Measurements from ENCODE around the gene NTNG2. TPM values are rescaled to one million over a fixed set of nuclear protein-coding genes. Genes with fewer than 3 reads are reported as not detected.

Gene NTNG2
- total RNA-seq, 3 donors from 2014 or later: under 0.01 to 1.9 (median 0.29) TPM

DNA sequence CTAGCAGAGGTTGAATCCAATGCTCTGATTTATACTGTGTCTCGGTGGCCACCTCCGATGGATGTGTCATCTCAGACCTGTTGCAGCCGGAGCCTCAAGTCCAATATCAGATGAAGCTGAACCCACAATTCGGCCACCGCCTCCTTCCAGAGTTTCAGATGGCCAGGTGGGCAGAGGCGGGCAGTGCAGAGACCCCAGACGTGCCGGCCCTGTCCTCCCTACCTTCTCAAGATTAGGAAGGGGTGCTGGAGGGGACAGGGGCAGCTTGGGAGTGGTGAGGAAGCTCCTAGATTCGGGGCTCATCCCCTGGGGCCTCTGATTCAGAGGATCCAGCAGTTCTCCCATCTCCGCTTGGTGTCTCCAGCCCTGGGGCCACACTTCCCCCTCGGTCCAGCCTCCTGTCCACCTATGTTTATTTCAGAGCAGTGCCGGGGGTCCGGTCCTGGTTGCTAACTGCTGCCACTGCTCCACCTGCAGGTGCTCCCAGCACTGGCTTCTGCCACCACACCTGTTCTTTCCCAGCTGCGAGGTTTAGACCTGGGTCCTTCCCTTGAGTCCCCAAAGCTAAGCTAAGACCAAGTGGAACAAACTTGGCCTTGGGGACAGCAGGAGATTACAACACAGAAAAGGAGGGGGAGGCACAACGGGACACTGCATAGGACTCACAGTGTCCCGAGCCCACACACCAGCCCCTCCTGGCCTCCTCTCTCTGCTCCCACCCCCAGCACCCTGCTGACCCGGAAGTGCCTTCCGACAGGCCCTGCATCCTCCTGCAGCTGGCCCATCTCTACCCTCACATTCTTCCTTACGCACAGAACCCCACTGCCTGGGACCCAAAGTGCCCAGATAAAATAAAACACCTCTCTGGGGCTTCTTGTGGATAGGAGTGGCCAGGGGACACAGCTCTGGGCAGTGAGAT, 81.6 kb downstream of the NTNG2 start:
- DNase-seq (ENCODE audit: low spot score in 2 of 2): no peak
- intact Hi-C loops (cut with DNase I; ENCODE audit: low total_unique reads): no loop called here
- peak overlapping the region in 1 of 3 donors; percentile 68 for H3K4me3 ChIP-seq

GRCh38 chr9:132244582-132245455, 83.0 kb downstream of the NTNG2 start:
- no peak for DNase-seq (ENCODE audit: low spot score in 2 of 2)
- Histone ChIP-seq H3K36me3 (no peaks in the 10 kb centered on the region), H3K27ac (no peak overlapping the region), H3K27me3 (peaks cover 0 to 19% of the 10 kb centered on the region in 2 donors), H3K9me3 (no peaks in the 10 kb centered on the region), H3K4me3 (no peak overlapping the region), H3K4me1 (no peaks in the 10 kb centered on the region)
- intact Hi-C loops (cut with DNase I; ENCODE audit: low total_unique reads): no loop called here
- TF ChIP-seq POLR2A (IDR thresholded peaks at IDR 0.05) (no peak), POLR2AphosphoS5 (IDR thresholded peaks at IDR 0.05) (no peak), CTCF (IDR thresholded peaks at IDR 0.05) (no peak)

More for the DNA sequence above, 81.6 kb downstream of the NTNG2 start:
- Histone ChIP-seq H3K27ac (no peak overlapping the region), H3K27me3 (peaks cover 0 to 13% of the 10 kb centered on the region in 2 donors), H3K9me3 (no peaks in the 10 kb centered on the region), H3K4me1 (no peaks in the 10 kb centered on the region), H3K36me3 (no peaks in the 10 kb centered on the region)
- TF ChIP-seq POLR2A (IDR thresholded peaks at IDR 0.05): no peak
- TF ChIP-seq CTCF (IDR thresholded peaks at IDR 0.05): no peak
- no peak for TF ChIP-seq POLR2AphosphoS5 (IDR thresholded peaks at IDR 0.05)

DNA sequence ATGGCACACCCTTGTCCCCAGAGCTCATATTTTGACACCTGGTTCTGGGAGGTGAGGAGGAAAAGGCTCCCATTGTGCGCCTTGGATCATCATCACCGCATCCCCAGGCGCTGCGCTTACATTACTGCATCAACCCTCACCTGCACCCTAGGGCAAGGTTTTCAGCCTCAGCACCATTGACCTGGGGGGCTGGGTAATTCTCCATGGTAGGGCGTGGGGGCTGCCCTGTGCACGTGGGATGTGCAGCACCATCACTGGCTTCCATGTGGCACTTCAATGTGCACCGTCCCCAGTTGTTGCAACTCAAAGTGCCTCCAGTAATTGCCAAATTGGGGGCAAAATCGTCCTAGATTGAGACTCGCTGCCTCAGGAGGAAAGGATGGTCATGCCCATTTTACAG, 83.6 kb downstream of the NTNG2 start:
- Histone ChIP-seq H3K36me3 (no peaks in the 10 kb centered on the region), H3K4me3 (no peak overlapping the region), H3K9me3 (no peaks in the 10 kb centered on the region), H3K27ac (no peak overlapping the region), H3K27me3 (peaks cover 0 to 19% of the 10 kb centered on the region in 2 donors), H3K4me1 (no peaks in the 10 kb centered on the region)
- intact Hi-C loops (cut with DNase I; ENCODE audit: low total_unique reads): no loop called here
- TF ChIP-seq CTCF (IDR thresholded peaks at IDR 0.05) (no peak), POLR2A (IDR thresholded peaks at IDR 0.05) (no peak), POLR2AphosphoS5 (IDR thresholded peaks at IDR 0.05) (no peak)
- DNase-seq (ENCODE audit: low spot score in 2 of 2): no peak

DNA sequence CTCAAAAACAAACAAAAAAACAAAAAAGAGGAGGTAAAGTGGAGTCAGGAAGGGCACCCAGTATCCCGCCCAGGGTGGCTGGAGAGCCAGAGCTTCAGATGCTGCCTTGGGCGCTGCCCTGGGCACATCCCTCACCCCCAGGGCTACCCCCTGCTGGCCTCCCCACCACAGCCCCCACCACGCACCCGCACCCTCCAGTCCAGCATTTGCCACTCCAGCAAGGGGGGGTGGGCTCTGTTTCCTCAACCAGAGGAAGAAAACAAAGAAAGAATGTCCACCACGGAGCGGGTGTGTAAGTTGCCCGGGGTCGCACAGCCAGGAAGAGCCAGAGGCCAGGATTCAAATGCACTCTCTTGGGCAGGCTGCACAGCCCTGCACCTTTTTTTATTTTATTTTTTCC, 86.1 kb downstream of the NTNG2 start:
- no peaks in the 10 kb centered on the region for H3K4me1 ChIP-seq
- intact Hi-C loops (cut with DNase I; ENCODE audit: low total_unique reads): loop anchor here (2.0 kb wide), 1 partner anchor 49 kb away; no protein-coding TSS in a partner anchor

More for the DNA sequence above, 86.1 kb downstream of the NTNG2 start:
- H3K27me3 ChIP-seq: peaks cover 0 to 19% of the 10 kb centered on the region in 2 donors
- TF ChIP-seq POLR2AphosphoS5 (IDR thresholded peaks at IDR 0.05) (no peak), POLR2A (IDR thresholded peaks at IDR 0.05) (no peak), CTCF (IDR thresholded peaks at IDR 0.05) (no peak)
- H3K36me3 ChIP-seq: no peaks in the 10 kb centered on the region
- no peak overlapping the region for H3K4me3 ChIP-seq
- peaks cover 0 to 9% of the 10 kb centered on the region in 2 donors for H3K9me3 ChIP-seq
- DNase-seq (ENCODE audit: low spot score in 2 of 2): no peak
- no peak overlapping the region for H3K27ac ChIP-seq
